ENCODE results near the gene TMUB2.

The TMUB2 gene

GRCh38 chr17:44183024-44183423 is 3.7 kb upstream of the TMUB2 start:
- Histone ChIP-seq H3K9me3 (ENCODE audit: insufficient read depth, low read depth, low read length) (no peaks in the 10 kb centered on the region), H3K27ac (ENCODE audit: low read length) (no peak overlapping the region), H3K4me1 (ENCODE audit: insufficient read depth, low read length) (peaks cover 2% of the 10 kb centered on the region; the same call in 1 of the 2 replicates), H3K4me3 (ENCODE audit: low read length) (no peak overlapping the region), H3K27me3 (ENCODE audit: insufficient read depth, low read length) (no peaks in the 10 kb centered on the region), H3K9ac (ENCODE audit: low read depth, low read length) (no peak overlapping the region), H3K36me3 (ENCODE audit: insufficient read depth, low read depth, low read length) (peaks cover 41% of the 10 kb centered on the region)

DNA sequence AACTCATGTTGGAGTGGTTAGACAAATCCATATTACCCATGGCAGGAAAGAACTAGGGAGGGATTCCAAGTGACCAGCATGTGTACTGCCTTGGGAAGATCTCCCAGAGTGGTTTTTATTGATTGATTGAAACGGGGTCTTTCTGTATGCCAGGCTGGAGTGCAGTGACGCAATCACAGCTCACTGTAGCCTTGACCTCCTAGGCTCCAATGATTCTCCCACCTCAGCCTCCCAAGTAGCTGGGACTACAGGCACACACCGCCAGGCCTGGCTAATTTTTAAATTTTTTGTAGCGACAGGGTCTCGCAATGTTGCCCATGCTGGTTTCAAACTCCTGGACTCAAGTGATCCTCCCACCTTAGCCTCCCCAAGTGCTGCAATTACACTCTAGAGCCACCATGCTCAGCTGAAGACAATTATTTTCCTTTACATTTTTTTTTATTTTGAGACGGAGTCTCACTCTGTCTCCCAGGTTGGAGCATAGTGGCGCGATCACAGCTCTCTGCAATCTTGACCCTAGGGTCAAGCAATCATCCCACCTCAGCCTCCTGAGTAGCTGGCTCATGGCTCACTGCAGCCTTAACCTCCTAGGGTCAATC is 2.5 kb upstream of the TMUB2 start:
- no peaks in the 10 kb centered on the region for H3K27me3 ChIP-seq (ENCODE audit: insufficient read depth, low read length)
- H3K27ac ChIP-seq (ENCODE audit: low read length) = no peak overlapping the region
- H3K4me3 ChIP-seq (ENCODE audit: low read length) = no peak overlapping the region; the same call in 1 of the 2 replicates

DNA sequence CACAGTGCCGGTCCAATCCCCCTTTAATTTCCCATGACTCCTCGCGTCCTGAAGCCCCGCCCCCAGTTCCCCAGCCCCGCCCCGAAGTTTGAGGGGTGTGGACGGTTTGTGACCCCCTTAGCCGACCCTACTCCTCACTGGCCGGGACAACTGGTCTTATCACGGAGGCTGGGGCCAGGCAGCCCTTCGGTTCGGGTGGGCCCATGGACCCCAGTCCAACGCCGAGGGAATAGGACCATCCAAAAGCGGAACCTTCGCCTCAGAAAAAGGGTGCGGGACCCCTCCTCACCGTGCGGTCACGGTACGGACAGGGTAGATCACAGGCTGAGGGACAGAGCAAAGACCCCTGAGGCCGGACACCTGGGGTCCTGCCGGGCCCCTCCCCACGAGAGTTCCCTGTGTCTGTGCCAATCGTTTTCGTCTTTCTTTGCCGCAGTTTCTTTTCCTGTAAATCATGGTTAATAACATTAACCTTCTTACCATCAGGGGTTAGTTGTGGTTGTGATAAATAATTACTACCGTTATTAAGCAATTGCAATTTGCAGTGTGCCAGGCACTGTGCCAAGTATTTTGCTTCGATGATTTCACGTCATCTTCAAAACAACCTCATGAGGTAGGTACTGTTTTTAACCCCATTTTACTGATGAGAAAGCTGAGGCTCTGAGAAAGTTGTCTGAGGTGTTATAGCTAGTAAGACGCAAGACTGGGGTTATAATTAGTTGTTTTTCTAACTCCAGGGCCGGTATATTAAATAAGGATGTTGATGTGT is 543 bp downstream of the TMUB2 start:
- Histone ChIP-seq H3K36me3 (ENCODE audit: insufficient read depth, low read depth, low read length) (peaks cover 39% of the 10 kb centered on the region), H3K27me3 (ENCODE audit: insufficient read depth, low read length) (no peaks in the 10 kb centered on the region), H3K9me3 (ENCODE audit: insufficient read depth, low read depth, low read length) (no peaks in the 10 kb centered on the region), H3K4me1 (ENCODE audit: insufficient read depth, low read length) (peaks cover 9% of the 10 kb centered on the region), H3K9ac (ENCODE audit: low read depth, low read length) (peak overlapping the region; percentile 80), H3K27ac (ENCODE audit: low read length) (peak overlapping the region; percentile 74), H3K4me3 (ENCODE audit: low read length) (peak overlapping the region; percentile 99)

More for the DNA sequence above, 2.5 kb upstream of the TMUB2 start:
- Histone ChIP-seq H3K4me1 (ENCODE audit: insufficient read depth, low read length) (peaks cover 3% of the 10 kb centered on the region; the same call in 1 of the 2 replicates), H3K36me3 (ENCODE audit: insufficient read depth, low read depth, low read length) (peaks cover 39% of the 10 kb centered on the region), H3K9ac (ENCODE audit: low read depth, low read length) (no peak overlapping the region; the same call in 1 of the 2 replicates), H3K9me3 (ENCODE audit: insufficient read depth, low read depth, low read length) (no peaks in the 10 kb centered on the region)

DNA sequence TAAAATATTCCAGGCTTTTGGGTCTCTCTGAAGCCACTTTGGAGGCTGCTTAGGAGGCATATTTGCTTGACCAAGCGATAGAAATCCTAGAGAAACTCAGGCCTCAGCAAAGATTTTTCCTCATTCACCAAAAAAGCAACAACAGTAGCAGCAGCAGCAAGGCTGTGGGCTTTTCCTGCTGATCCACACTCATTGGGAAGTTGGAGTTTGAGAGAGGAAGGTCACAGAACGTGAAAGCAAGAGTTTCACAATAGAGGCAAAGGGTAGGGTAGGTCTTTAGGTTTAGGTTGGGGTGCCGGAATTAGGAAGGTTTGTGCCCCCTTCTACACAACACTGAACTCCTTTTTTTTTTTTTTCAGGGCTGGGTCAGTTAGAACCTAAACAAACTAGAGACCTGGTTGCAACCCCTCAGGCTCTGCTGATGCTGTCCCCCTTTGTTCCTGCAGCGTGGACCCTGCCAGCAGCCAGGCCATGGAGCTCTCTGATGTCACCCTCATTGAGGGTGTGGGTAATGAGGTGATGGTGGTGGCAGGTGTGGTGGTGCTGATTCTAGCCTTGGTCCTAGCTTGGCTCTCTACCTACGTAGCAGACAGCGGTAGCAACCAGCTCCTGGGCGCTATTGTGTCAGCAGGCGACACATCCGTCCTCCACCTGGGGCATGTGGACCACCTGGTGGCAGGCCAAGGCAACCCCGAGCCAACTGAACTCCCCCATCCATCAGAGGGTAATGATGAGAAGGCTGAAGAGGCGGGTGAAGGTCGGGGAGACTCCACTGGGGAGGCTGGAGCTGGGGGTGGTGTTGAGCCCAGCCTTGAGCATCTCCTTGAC is 2.0 kb downstream of the TMUB2 start:
- Histone ChIP-seq H3K36me3 (ENCODE audit: insufficient read depth, low read depth, low read length) (peaks cover 41% of the 10 kb centered on the region), H3K9me3 (ENCODE audit: insufficient read depth, low read depth, low read length) (no peaks in the 10 kb centered on the region), H3K27me3 (ENCODE audit: insufficient read depth, low read length) (no peaks in the 10 kb centered on the region), H3K27ac (ENCODE audit: low read length) (no peak overlapping the region), H3K4me3 (ENCODE audit: low read length) (no peak overlapping the region), H3K9ac (ENCODE audit: low read depth, low read length) (no peak overlapping the region), H3K4me1 (ENCODE audit: insufficient read depth, low read length) (peaks cover 15% of the 10 kb centered on the region)

GRCh38 chr17:44190481-44190880 is 3.7 kb downstream of the TMUB2 start:
- Histone ChIP-seq H3K36me3 (ENCODE audit: insufficient read depth, low read depth, low read length) (peaks cover 45% of the 10 kb centered on the region), H3K9ac (ENCODE audit: low read depth, low read length) (no peak overlapping the region), H3K27ac (ENCODE audit: low read length) (no peak overlapping the region), H3K4me3 (ENCODE audit: low read length) (no peak overlapping the region), H3K4me1 (ENCODE audit: insufficient read depth, low read length) (peaks cover 15% of the 10 kb centered on the region), H3K27me3 (ENCODE audit: insufficient read depth, low read length) (no peaks in the 10 kb centered on the region), H3K9me3 (ENCODE audit: insufficient read depth, low read depth, low read length) (no peaks in the 10 kb centered on the region)

DNA sequence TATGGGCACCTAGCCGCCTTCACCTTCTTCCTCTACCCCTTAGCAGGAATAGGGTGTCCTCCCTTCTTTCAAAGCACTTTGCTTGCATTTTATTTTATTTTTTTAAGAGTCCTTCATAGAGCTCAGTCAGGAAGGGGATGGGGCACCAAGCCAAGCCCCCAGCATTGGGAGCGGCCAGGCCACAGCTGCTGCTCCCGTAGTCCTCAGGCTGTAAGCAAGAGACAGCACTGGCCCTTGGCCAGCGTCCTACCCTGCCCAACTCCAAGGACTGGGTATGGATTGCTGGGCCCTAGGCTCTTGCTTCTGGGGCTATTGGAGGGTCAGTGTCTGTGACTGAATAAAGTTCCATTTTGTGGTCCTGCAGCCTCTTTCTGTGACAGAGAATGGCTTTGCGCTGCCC is 4.6 kb downstream of the TMUB2 start:
- H3K4me1 ChIP-seq (ENCODE audit: insufficient read depth, low read length) = peaks cover 15% of the 10 kb centered on the region
- peaks cover 53% of the 10 kb centered on the region for H3K36me3 ChIP-seq (ENCODE audit: insufficient read depth, low read depth, low read length)
- no peak overlapping the region for H3K27ac ChIP-seq (ENCODE audit: low read length)
- H3K9me3 ChIP-seq (ENCODE audit: insufficient read depth, low read depth, low read length) = no peaks in the 10 kb centered on the region
- H3K9ac ChIP-seq (ENCODE audit: low read depth, low read length) = no peak overlapping the region
- H3K27me3 ChIP-seq (ENCODE audit: insufficient read depth, low read length) = no peaks in the 10 kb centered on the region
- H3K4me3 ChIP-seq (ENCODE audit: low read length) = no peak overlapping the region

GRCh38 chr17:44191941-44192496 is 5.2 kb downstream of the TMUB2 start:
- peaks cover 58% of the 10 kb centered on the region for H3K36me3 ChIP-seq (ENCODE audit: insufficient read depth, low read depth, low read length)
- H3K27ac ChIP-seq (ENCODE audit: low read length) = no peak overlapping the region
- H3K4me3 ChIP-seq (ENCODE audit: low read length) = no peak overlapping the region
- peak overlapping the region; percentile 20; the same call in 1 of the 2 replicates for H3K9ac ChIP-seq (ENCODE audit: low read depth, low read length)
- H3K4me1 ChIP-seq (ENCODE audit: insufficient read depth, low read length) = peaks cover 15% of the 10 kb centered on the region
- no peaks in the 10 kb centered on the region for H3K27me3 ChIP-seq (ENCODE audit: insufficient read depth, low read length)
- H3K9me3 ChIP-seq (ENCODE audit: insufficient read depth, low read depth, low read length) = no peaks in the 10 kb centered on the region

DNA sequence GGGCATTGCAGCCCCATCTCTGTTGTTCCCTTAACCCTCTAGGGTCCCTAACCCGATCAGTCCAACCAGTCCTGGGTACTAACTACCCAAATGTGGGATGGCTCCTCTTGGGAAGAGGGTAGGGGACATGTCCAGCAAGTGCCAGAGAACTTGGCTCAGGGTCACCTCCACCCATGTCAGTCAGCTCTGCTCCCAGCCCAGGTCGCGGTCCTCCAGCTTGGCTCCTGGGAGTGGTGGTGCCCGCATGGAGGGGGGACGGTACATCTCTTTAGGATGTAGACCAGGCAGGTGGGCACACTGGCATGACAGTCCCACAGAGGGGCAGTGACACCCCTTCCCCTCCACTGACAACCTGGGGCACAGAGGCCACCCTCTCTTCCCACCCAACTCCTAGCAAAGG is 6.0 kb downstream of the TMUB2 start:
- Histone ChIP-seq H3K4me3 (ENCODE audit: low read length) (no peak overlapping the region), H3K27me3 (ENCODE audit: insufficient read depth, low read length) (no peaks in the 10 kb centered on the region), H3K9ac (ENCODE audit: low read depth, low read length) (peak overlapping the region; percentile 20; the same call in 1 of the 2 replicates), H3K36me3 (ENCODE audit: insufficient read depth, low read depth, low read length) (peaks cover 65% of the 10 kb centered on the region), H3K27ac (ENCODE audit: low read length) (no peak overlapping the region), H3K9me3 (ENCODE audit: insufficient read depth, low read depth, low read length) (no peaks in the 10 kb centered on the region), H3K4me1 (ENCODE audit: insufficient read depth, low read length) (peaks cover 18% of the 10 kb centered on the region)

DNA sequence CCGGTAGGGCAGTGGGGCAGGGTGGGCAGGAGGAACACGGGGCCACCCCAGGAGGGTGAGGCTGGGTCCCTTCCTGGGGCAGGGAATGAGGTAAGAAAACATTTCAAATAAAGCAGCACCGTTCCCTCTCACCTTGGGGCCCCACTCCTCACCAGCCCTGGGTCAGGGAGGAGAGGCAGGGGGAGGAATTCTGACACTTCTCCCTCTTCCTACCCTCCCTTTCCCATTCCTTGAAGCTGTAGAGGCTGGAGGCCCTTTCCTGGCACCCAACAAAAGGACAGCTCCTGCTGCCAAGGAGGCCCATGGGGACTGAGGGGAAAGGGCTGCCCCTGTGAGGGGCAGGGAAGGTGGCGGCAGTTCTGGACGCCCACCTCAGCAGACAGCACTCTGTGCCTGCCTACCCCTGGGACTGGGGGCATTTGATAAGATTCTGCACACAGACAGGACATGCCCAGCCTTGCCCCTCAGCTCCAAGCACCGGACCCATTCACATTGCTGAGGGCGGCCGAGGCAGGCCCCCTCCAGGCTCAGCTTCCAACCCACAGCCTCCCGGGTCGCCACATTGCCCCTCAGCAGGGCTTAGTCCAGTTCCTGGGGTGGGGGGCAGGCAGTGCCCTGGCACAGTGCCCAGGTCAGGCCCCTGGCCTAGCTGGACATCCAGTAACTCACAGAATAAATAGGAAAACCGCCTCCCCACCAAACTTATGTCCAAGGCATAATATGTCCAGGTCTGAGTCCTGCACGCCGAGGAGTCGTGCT is 6.7 kb downstream of the TMUB2 start:
- no peak overlapping the region for H3K27ac ChIP-seq (ENCODE audit: low read length)
- H3K36me3 ChIP-seq (ENCODE audit: insufficient read depth, low read depth, low read length) = peaks cover 66% of the 10 kb centered on the region
- H3K9ac ChIP-seq (ENCODE audit: low read depth, low read length) = no peak overlapping the region

GRCh38 chr17:44197107-44197506 is 10.3 kb downstream of the TMUB2 start:
- Histone ChIP-seq H3K27ac (ENCODE audit: low read length) (no peak overlapping the region), H3K9me3 (ENCODE audit: insufficient read depth, low read depth, low read length) (no peaks in the 10 kb centered on the region), H3K36me3 (ENCODE audit: insufficient read depth, low read depth, low read length) (peaks cover 50% of the 10 kb centered on the region), H3K4me1 (ENCODE audit: insufficient read depth, low read length) (peaks cover 19% of the 10 kb centered on the region), H3K9ac (ENCODE audit: low read depth, low read length) (no peak overlapping the region), H3K27me3 (ENCODE audit: insufficient read depth, low read length) (no peaks in the 10 kb centered on the region), H3K4me3 (ENCODE audit: low read length) (no peak overlapping the region)

More for the DNA sequence above, 6.7 kb downstream of the TMUB2 start:
- H3K27me3 ChIP-seq (ENCODE audit: insufficient read depth, low read length) = no peaks in the 10 kb centered on the region
- H3K4me1 ChIP-seq (ENCODE audit: insufficient read depth, low read length) = peaks cover 21% of the 10 kb centered on the region
- H3K9me3 ChIP-seq (ENCODE audit: insufficient read depth, low read depth, low read length) = no peaks in the 10 kb centered on the region
- H3K4me3 ChIP-seq (ENCODE audit: low read length) = no peak overlapping the region

Measured in iPS-20b (cell line).